ENCODE data around the gene CYP26B1.

DNA sequence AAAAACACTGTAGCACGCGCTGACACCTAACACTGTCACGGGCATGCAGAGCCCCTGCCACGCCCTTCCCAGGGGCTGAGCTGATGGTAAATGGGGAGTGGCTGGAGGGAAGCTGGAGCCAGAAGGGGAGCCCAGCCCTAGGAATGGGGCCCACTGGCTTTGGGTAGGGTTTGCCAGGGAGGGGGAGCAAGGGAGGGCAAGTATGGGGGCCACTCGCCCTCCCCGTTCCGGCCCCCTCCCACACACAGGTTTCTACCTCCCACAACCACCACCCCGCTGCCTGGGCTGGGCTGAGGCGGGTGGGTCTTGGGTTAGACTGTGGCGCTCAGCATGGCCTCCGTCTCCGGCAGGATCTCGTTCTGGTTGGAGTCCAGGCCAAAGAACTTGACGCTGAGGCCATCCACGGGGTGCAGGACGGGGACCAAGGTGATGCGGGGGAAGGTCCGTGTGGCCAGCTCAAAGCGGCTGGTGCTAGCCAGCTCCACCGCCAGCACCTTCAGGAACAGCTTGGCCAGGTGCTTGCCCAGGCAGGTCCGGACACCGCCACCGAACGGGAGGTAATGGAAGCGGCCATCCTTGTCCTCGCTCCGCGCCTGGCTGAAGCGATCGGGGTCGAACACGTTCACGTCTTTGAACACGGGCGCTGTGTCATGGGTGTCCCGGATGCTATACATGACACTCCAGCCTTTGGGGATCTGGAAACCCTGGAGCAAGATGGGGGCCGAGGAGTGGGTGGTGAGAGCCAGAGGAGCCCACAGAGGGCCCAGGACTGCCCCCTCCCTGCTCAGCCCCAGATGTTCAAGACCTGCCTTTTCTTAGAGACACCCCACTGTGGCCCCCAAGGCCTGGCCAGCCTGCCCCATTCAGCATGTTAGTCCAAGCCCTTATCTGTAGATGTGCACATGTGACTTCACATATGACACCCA is 15.5 kb downstream of the CYP26B1 start:
- no peak for TF ChIP-seq RCOR1 (IDR thresholded peaks at IDR 0.05; ENCODE audit: borderline replicate concordance in 1 of 2, low read depth in 2 of 2, low read length in 2 of 2)
- TF ChIP-seq, protein P1, sequence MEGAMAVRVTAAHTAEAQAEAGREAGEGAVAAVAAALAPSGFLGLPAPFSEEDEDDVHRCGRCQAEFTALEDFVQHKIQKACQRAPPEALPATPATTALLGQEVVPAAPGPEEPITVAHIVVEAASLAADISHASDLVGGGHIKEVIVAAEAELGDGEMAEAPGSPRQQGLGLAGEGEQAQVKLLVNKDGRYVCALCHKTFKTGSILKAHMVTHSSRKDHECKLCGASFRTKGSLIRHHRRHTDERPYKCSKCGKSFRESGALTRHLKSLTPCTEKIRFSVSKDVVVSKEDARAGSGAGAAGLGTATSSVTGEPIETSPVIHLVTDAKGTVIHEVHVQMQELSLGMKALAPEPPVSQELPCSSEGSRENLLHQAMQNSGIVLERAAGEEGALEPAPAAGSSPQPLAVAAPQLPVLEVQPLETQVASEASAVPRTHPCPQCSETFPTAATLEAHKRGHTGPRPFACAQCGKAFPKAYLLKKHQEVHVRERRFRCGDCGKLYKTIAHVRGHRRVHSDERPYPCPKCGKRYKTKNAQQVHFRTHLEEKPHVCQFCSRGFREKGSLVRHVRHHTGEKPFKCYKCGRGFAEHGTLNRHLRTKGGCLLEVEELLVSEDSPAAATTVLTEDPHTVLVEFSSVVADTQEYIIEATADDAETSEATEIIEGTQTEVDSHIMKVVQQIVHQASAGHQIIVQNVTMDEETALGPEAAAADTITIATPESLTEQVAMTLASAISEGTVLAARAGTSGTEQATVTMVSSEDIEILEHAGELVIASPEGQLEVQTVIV (CRISPR knock-in tag; IDR thresholded peaks at IDR 0.05; ENCODE audit: borderline replicate concordance) = no peak
- no peak for TF ChIP-seq KDM1A (IDR thresholded peaks at IDR 0.05)
- TF ChIP-seq, protein P2, sequence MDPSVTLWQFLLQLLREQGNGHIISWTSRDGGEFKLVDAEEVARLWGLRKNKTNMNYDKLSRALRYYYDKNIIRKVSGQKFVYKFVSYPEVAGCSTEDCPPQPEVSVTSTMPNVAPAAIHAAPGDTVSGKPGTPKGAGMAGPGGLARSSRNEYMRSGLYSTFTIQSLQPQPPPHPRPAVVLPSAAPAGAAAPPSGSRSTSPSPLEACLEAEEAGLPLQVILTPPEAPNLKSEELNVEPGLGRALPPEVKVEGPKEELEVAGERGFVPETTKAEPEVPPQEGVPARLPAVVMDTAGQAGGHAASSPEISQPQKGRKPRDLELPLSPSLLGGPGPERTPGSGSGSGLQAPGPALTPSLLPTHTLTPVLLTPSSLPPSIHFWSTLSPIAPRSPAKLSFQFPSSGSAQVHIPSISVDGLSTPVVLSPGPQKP (CRISPR knock-in tag; IDR thresholded peaks at IDR 0.05) = no peak
- TF ChIP-seq NFATC3 (IDR thresholded peaks at IDR 0.05) = no peak
- TF ChIP-seq, protein P3, sequence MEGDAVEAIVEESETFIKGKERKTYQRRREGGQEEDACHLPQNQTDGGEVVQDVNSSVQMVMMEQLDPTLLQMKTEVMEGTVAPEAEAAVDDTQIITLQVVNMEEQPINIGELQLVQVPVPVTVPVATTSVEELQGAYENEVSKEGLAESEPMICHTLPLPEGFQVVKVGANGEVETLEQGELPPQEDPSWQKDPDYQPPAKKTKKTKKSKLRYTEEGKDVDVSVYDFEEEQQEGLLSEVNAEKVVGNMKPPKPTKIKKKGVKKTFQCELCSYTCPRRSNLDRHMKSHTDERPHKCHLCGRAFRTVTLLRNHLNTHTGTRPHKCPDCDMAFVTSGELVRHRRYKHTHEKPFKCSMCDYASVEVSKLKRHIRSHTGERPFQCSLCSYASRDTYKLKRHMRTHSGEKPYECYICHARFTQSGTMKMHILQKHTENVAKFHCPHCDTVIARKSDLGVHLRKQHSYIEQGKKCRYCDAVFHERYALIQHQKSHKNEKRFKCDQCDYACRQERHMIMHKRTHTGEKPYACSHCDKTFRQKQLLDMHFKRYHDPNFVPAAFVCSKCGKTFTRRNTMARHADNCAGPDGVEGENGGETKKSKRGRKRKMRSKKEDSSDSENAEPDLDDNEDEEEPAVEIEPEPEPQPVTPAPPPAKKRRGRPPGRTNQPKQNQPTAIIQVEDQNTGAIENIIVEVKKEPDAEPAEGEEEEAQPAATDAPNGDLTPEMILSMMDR (IDR thresholded peaks at IDR 0.05 in 2 of 3, conservative IDR thresholded peaks at IDR 0.05 in 1 of 3; ENCODE audit: insufficient read depth in 2 of 3, low read depth in 1 of 3, low read length in 3 of 3) = no peak
- no peak for TF ChIP-seq CBFB (CRISPR knock-in tag; IDR thresholded peaks at IDR 0.05)
- TF ChIP-seq ZNF174 (CRISPR knock-in tag; IDR thresholded peaks at IDR 0.05) = no peak
- TF ChIP-seq EZH2 (IDR thresholded peaks at IDR 0.05; ENCODE audit: borderline replicate concordance, low read depth, low read length) = no peak
- TF ChIP-seq FOXP1 (CRISPR knock-in tag; IDR thresholded peaks at IDR 0.05) = no peak
